CD4-positive, CD25-positive, alpha-beta regulatory T cell (primary cell): ENCODE results near the gene MCM8. TPM values are rescaled to one million over a fixed set of nuclear protein-coding genes. Genes with fewer than 3 reads are reported as not detected.

Experiments
- ATAC-seq, 2 donors: fragments of 150-1000 bp; cut with Tn5 transposase; one replicate each; pipeline ENCODE4 v1.10.0; 2021; ENCODE audit warnings: low read depth in 2 of 2, moderate number of reproducible peaks in 2 of 2, moderate library complexity in 1 of 2
- DNase-seq, 3 donors: peaks; one replicate each; pipeline versions ENCODE4 v3.0.0 to v3.0.0-alpha.2; 2012 to 2022; ENCODE audit warnings: mixed read lengths in 1 of 3
- H3K27ac ChIP-seq: one replicate; pipeline ENCODE4 v1.7.0; 2013; ENCODE audit warnings: mild to moderate bottlenecking, low read length; ENCODE audit not compliant: insufficient read depth, poor library complexity, severe bottlenecking
- H3K27me3 ChIP-seq: one replicate; pipeline ENCODE4 v1.7.0; 2013; ENCODE audit warnings: low read length; ENCODE audit not compliant: control insufficient read depth, insufficient read depth
- H3K36me3 ChIP-seq: one replicate; pipeline ENCODE4 v1.7.0; 2013; ENCODE audit warnings: mild to moderate bottlenecking, low read length, moderate library complexity; ENCODE audit not compliant: control insufficient read depth, insufficient read depth
- H3K4me1 ChIP-seq: 2 replicates; pipeline ENCODE4 v1.7.0; 2013; ENCODE audit warnings: mild to moderate bottlenecking, low read length; ENCODE audit not compliant: insufficient read depth, control insufficient read depth, poor library complexity, severe bottlenecking
- H3K4me3 ChIP-seq: one replicate; pipeline ENCODE4 v1.7.0; 2013; ENCODE audit warnings: low read depth, mild to moderate bottlenecking, low read length, moderate library complexity
- H3K9me3 ChIP-seq, 2 experiments: 1 replicate in 1 of 2; 2 replicates in 1 of 2; pipeline ENCODE4 v1.7.0; 2013; ENCODE audit warnings: low read length in 2 of 2, mild to moderate bottlenecking in 1 of 2, moderate library complexity in 1 of 2; ENCODE audit not compliant: control insufficient read depth in 2 of 2
- H3K27ac Mint-ChIP-seq, 3 donors: one replicate each; pipeline ENCODE4 v1.8.0; 2020 to 2022; ENCODE audit warnings: mild to moderate bottlenecking in 3 of 3, mixed read lengths in 3 of 3, moderate library complexity in 2 of 3
- H3K27me3 Mint-ChIP-seq: one replicate; pipeline ENCODE4 v1.8.0; 2022; ENCODE audit warnings: mild to moderate bottlenecking, mixed read lengths
- H3K36me3 Mint-ChIP-seq: one replicate; pipeline ENCODE4 v1.8.0; 2020; ENCODE audit warnings: mixed read lengths
- H3K4me1 Mint-ChIP-seq, 4 donors: one replicate each; pipeline ENCODE4 v1.8.0; 2020 to 2022; ENCODE audit warnings: mixed read lengths in 4 of 4, mild to moderate bottlenecking in 1 of 4
- H3K4me3 Mint-ChIP-seq, 4 donors: one replicate each; pipeline ENCODE4 v1.8.0; 2020 to 2022; ENCODE audit warnings: mild to moderate bottlenecking in 4 of 4, mixed read lengths in 4 of 4, moderate library complexity in 3 of 4
- H3K9me3 Mint-ChIP-seq, 7 donors: one replicate each; pipeline ENCODE4 v1.8.0; 2020 to 2022; ENCODE audit warnings: mixed read lengths in 7 of 7, mild to moderate bottlenecking in 3 of 7, moderate library complexity in 2 of 7
- polyA plus RNA-seq, 4 donors: library from polyadenylated mRNA; unstranded; fragments of 300-500 nt; fragmentation: Illumina TruSeq; gene quantifications; one replicate each; pipeline ENCODE4 v1.2.3, GENCODE V29; 2021
- total RNA-seq: library from RNA; stranded (reverse); gene quantifications from one replicate; pipeline ENCODE4 v1.2.3, GENCODE V29; 2022

The MCM8 gene
- total and polyA plus RNA-seq, 5 donors from 2014 or later: 0.52 to 6.4 (median 1.4) TPM

DNA sequence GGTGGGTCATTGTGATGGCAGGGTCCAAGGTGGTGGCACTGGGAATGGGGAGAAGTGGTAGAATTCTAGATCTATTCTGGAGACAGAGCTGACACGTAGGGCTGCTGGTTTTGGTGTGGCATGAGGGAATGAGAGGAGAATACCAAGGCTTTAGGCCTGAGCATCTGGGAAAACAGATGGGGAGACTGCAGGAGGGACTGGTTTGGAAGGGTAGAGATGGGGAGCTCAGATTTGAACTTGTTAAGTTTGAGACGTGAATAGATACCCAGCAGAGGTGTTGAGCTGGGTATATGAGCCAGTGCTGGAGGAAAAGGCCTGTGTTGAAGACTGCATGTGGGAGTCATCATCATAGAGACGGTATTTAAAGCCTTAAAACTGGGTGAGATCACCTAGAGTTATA is 17.7 kb upstream of the MCM8 start:
- no peaks in the 10 kb centered on the region for H3K27me3 ChIP-seq
- H3K4me3 ChIP-seq: no peak overlapping the region
- no peak for ATAC-seq
- H3K4me1 ChIP-seq: no peaks in the 10 kb centered on the region
- no peak for DNase-seq
- peaks cover 2% of the 10 kb centered on the region for H3K36me3 ChIP-seq
- Mint-ChIP-seq H3K36me3 (peaks cover 2% of the 10 kb centered on the region), H3K4me1 (peaks cover 0 to 10% (median 3%) of the 10 kb centered on the region in 4 donors), H3K27me3 (no peaks in the 10 kb centered on the region), H3K27ac (peak overlapping the region in 1 of 3 donors; percentile 26), H3K9me3 (peaks cover 0 to 3% (median 0%) of the 10 kb centered on the region in 7 donors), H3K4me3 (no peak overlapping the region)
- no peak overlapping the region for H3K27ac ChIP-seq
- no peaks in the 10 kb centered on the region for H3K9me3 ChIP-seq

DNA sequence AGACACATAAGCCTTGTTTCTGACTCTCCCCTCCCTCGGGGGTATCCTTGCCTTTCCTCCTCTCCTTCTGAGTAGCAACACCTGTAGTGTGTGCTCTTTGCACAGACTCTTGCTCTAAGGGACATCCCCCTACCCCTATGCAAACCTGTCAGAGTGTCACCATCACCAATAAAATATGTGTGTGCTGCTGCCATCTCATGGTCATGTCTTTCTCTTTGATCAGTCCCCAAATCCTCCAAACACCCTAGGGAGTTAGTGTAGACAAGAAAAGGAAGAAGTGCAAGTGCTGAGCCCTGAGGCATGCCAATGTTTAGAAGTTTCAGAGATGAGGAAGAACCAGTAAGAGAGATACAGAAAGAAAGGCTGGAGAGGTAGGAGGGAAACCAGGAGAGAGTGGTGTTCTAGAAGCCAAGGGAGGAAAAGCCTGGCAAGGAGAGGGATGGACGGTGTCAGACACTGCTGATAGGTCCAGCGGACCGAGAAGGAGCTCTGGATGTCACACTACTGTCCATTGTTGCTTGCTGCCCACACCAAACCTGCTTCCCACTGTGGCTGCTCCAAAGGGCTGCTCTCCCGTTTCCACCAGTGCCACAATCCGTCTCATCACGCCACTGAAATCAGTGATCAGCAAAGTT is 16.5 kb upstream of the MCM8 start:
- Histone ChIP-seq H3K4me1 (no peaks in the 10 kb centered on the region), H3K9me3 (no peaks in the 10 kb centered on the region), H3K27me3 (no peaks in the 10 kb centered on the region), H3K4me3 (no peak overlapping the region), H3K36me3 (peaks cover 7% of the 10 kb centered on the region), H3K27ac (no peak overlapping the region)
- Mint-ChIP-seq H3K4me1 (peaks cover 0 to 10% (median 3%) of the 10 kb centered on the region in 4 donors), H3K27ac (peak overlapping the region in 1 of 3 donors; percentile 80), H3K4me3 (no peak overlapping the region), H3K27me3 (no peaks in the 10 kb centered on the region), H3K9me3 (peaks cover 0 to 3% (median 0%) of the 10 kb centered on the region in 7 donors), H3K36me3 (peaks cover 6% of the 10 kb centered on the region)
- DNase-seq (peak in 1 of 3 donors; percentile 37), ATAC-seq (peak in 1 of 2 donors; percentile 50)

DNA sequence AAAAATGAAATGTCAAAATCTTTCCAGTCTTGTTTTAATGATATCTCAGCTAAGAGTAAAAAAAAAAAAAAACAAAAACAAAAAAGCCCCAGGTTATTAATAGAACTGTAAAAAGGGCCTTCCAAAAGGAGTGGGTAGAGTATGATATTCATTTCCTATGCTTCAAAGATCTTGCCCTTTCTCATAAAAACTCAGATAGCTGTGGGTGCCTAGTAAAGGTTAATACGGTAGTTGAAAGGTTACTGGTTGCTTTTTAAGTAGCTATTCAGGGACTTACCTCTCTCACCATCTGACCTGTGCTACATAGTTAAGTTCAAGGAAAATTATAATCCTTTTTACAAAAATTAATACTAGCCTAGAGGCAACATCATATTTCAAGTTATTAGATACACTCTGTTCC is 15.1 kb upstream of the MCM8 start:
- Mint-ChIP-seq H3K36me3 (peaks cover 15% of the 10 kb centered on the region), H3K4me1 (peaks cover 0 to 10% (median 3%) of the 10 kb centered on the region in 4 donors), H3K4me3 (no peak overlapping the region), H3K9me3 (peaks cover 0 to 2% (median 0%) of the 10 kb centered on the region in 7 donors), H3K27ac (no peak overlapping the region), H3K27me3 (no peaks in the 10 kb centered on the region)
- DNase-seq: no peak
- ATAC-seq: no peak
- peaks cover 18% of the 10 kb centered on the region for H3K36me3 ChIP-seq
- no peaks in the 10 kb centered on the region for H3K27me3 ChIP-seq
- H3K4me3 ChIP-seq: no peak overlapping the region
- no peaks in the 10 kb centered on the region for H3K9me3 ChIP-seq
- H3K4me1 ChIP-seq: no peaks in the 10 kb centered on the region
- H3K27ac ChIP-seq: no peak overlapping the region

DNA sequence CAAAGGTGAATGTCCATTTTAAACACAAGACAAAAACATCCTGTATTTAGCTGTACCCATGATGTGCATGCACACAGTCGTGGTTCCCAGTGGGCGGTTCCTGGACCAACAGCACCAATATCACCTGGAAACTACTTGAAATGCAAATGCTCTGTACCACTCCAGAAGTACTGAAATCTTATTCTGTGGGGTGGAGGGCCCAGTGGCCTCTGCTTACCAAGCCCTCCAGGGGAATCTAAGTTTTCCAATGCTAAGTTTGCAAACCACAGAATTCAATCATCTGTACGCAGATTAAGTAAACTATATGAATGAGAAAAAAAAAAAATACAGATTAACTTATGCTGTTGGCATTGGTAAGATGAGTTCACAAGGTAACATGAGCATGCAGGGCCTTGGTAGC is 14.2 kb upstream of the MCM8 start:
- Mint-ChIP-seq H3K4me3 (no peak overlapping the region), H3K27me3 (no peaks in the 10 kb centered on the region), H3K4me1 (peaks cover 0 to 10% (median 3%) of the 10 kb centered on the region in 4 donors), H3K9me3 (peaks cover 0 to 2% (median 0%) of the 10 kb centered on the region in 7 donors), H3K36me3 (peaks cover 15% of the 10 kb centered on the region), H3K27ac (peak overlapping the region in 1 of 3 donors; percentile 23)
- DNase-seq: no peak
- no peaks in the 10 kb centered on the region for H3K27me3 ChIP-seq
- H3K27ac ChIP-seq: no peak overlapping the region
- no peaks in the 10 kb centered on the region for H3K9me3 ChIP-seq
- no peak overlapping the region for H3K4me3 ChIP-seq
- peaks cover 26% of the 10 kb centered on the region for H3K36me3 ChIP-seq
- no peaks in the 10 kb centered on the region for H3K4me1 ChIP-seq
- no peak for ATAC-seq

DNA sequence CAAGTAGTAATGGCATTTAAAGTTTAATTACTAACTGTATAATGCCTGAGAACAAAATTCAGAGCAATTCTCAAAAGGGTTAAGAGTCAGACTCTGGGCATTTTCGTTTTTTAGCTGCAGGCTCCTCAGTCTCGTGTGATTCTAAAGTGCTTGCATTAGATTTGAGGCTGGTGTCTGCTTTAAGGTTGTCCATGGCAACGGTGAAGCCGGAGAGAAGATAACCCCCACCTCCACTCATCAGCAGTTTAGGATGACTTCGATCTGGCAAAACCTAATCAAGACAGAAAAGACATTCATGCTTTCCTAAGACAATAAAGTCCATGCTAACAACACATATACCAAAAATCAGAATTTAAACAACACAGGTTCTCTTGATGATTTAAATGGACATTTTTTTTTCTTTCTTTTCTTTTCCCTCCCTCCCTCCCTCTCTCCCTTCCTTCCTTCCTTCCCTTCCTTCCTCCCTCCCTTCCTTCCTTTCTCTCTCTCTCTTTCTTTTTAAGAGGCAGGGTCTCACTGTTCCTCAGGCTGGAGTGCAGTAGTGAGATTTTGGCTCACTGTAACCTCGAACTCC is 11.9 kb upstream of the MCM8 start:
- Histone ChIP-seq H3K4me1 (no peaks in the 10 kb centered on the region), H3K36me3 (peaks cover 49% of the 10 kb centered on the region), H3K27ac (no peak overlapping the region), H3K27me3 (no peaks in the 10 kb centered on the region), H3K4me3 (no peak overlapping the region), H3K9me3 (no peaks in the 10 kb centered on the region)
- Mint-ChIP-seq H3K9me3 (peaks cover 0 to 2% (median 0%) of the 10 kb centered on the region in 7 donors), H3K27ac (no peak overlapping the region), H3K4me3 (no peak overlapping the region), H3K4me1 (peaks cover 0 to 14% (median 1%) of the 10 kb centered on the region in 4 donors), H3K36me3 (peaks cover 36% of the 10 kb centered on the region), H3K27me3 (no peaks in the 10 kb centered on the region)
- DNase-seq: no peak
- no peak for ATAC-seq

DNA sequence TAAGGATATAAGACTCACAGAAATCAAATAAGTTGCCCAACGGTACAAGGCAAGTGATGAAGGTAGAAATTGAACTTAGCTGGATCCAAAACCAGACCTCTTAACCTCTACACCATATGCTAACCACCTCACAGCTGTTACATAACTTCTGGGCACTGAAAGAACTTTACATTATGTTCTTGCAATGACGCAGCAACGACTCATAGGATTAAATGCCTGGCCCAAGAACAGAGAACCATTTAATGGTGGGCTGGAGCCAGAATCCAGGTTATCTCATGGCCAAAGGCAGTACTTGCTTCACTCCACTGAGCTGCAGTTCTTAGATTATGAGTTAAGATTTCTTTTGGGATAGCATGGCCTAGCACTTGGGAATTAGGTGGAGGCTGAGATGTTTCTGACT is 4.5 kb upstream of the MCM8 start:
- H3K27me3 Mint-ChIP-seq: peaks cover 5% of the 10 kb centered on the region
- peaks cover 73% of the 10 kb centered on the region for H3K36me3 ChIP-seq
- H3K9me3 Mint-ChIP-seq: no peaks in the 10 kb centered on the region
- peaks cover 48% of the 10 kb centered on the region for H3K36me3 Mint-ChIP-seq
- no peak for ATAC-seq
- no peaks in the 10 kb centered on the region for H3K27me3 ChIP-seq
- H3K4me3 Mint-ChIP-seq: peak overlapping the region in 1 of 4 donors; percentile 11
- no peak overlapping the region for H3K27ac ChIP-seq
- no peaks in the 10 kb centered on the region for H3K9me3 ChIP-seq
- H3K4me3 ChIP-seq: no peak overlapping the region
- peaks cover 18% of the 10 kb centered on the region for H3K4me1 ChIP-seq
- H3K4me1 Mint-ChIP-seq: peaks cover 17 to 48% (median 23%) of the 10 kb centered on the region in 4 donors
- no peak overlapping the region for H3K27ac Mint-ChIP-seq
- DNase-seq: no peak

DNA sequence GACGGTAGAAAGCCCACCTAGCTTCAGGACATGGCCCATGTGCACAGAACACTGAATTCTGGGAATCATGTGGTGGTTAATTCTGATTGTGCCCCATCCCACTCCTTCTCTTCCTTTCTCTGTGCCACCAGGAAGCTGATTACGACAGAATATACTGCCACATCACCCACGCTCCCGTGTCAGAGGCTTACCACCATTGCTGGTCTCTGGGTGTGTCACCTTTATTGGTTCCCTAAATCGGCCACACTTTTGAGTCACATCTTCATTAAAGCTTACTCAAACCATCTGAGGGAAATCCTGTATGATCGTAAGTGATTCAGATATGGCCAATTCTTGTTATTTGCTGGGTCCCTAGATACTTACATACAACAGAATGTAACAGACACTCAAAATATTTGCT is 3.2 kb upstream of the MCM8 start:
- H3K4me3 ChIP-seq: no peak overlapping the region
- ATAC-seq: no peak
- peaks cover 60% of the 10 kb centered on the region for H3K36me3 ChIP-seq
- H3K9me3 ChIP-seq: no peaks in the 10 kb centered on the region
- Mint-ChIP-seq H3K4me1 (peaks cover 14 to 59% (median 30%) of the 10 kb centered on the region in 4 donors), H3K27ac (peak overlapping the region in 2 of 3 donors; percentile 20 to 52), H3K4me3 (peak overlapping the region in 1 of 4 donors; percentile 92), H3K9me3 (no peaks in the 10 kb centered on the region), H3K27me3 (peaks cover 5% of the 10 kb centered on the region), H3K36me3 (peaks cover 39% of the 10 kb centered on the region)
- H3K4me1 ChIP-seq: peaks cover 25% of the 10 kb centered on the region
- H3K27me3 ChIP-seq: no peaks in the 10 kb centered on the region
- H3K27ac ChIP-seq: no peak overlapping the region
- peak in 1 of 3 donors; percentile 13 for DNase-seq

DNA sequence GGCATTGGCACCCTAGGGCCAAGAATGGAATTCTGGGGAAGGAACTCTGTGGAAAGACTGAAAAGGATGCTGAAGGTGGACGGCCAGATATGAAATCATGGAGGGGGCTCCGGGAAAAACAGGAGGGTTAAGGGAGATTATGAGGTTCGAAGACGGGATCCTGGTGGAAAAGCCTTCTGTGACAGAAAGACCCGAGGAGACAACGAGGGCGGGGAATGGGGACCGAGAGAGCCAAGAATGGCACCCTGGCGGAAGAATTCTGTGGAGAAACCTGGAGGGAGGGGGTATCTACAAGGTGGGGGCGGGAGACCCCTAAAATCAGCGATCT is 545 bp upstream of the MCM8 start:
- Histone ChIP-seq H3K36me3 (peaks cover 47% of the 10 kb centered on the region), H3K4me1 (peaks cover 25% of the 10 kb centered on the region), H3K27ac (peak overlapping the region; percentile 83), H3K27me3 (no peaks in the 10 kb centered on the region), H3K9me3 (no peaks in the 10 kb centered on the region), H3K4me3 (peak overlapping the region; percentile 91)
- Mint-ChIP-seq H3K4me3 (peak overlapping the region; percentile 92 to 100 (median 98)), H3K36me3 (peaks cover 32% of the 10 kb centered on the region), H3K4me1 (peaks cover 11 to 59% (median 28%) of the 10 kb centered on the region in 4 donors), H3K27me3 (peaks cover 5% of the 10 kb centered on the region), H3K27ac (peak overlapping the region; percentile 91 to 99 (median 96)), H3K9me3 (no peaks in the 10 kb centered on the region)
- no peak for DNase-seq
- ATAC-seq: no peak
